Activated T-cell treated with anti-CD3 and anti-CD28 coated beads, Interleukin-2, amount 50 U/mL, for 24 hours (primary cell): ENCODE results near the gene NKTR.

ENCODE experiments used
- DNase-seq: peaks from one replicate; pipeline ENCODE4 v3.0.0-alpha.2; 2020
- H3K27ac Mint-ChIP-seq: 2 replicates; pipeline ENCODE4 v1.8.0; 2020; ENCODE audit warnings: mild to moderate bottlenecking, mixed read lengths
- H3K27me3 Mint-ChIP-seq: 2 replicates; pipeline ENCODE4 v1.8.0; 2020; ENCODE audit warnings: mixed read lengths
- H3K36me3 Mint-ChIP-seq: 2 replicates; pipeline ENCODE4 v1.8.0; 2020; ENCODE audit warnings: low read depth, mixed read lengths
- H3K4me1 Mint-ChIP-seq: 2 replicates; pipeline ENCODE4 v1.8.0; 2020; ENCODE audit warnings: low read depth, mixed read lengths
- H3K4me3 Mint-ChIP-seq: 2 replicates; pipeline ENCODE4 v1.8.0; 2020; ENCODE audit warnings: mild to moderate bottlenecking, moderate library complexity, mixed read lengths
- H3K9me3 Mint-ChIP-seq: 2 replicates; pipeline ENCODE4 v1.8.0; 2020; ENCODE audit warnings: mixed read lengths

NKTR gene

GRCh38 chr3:42683875-42684598, 83.6 kb downstream of the NKTR start:
- H3K27me3 Mint-ChIP-seq: peaks cover 37% of the 10 kb centered on the region
- peak; percentile 49 for DNase-seq
- peaks cover 1% of the 10 kb centered on the region for H3K9me3 Mint-ChIP-seq
- H3K4me1 Mint-ChIP-seq: peaks cover 21% of the 10 kb centered on the region
- no peak overlapping the region for H3K27ac Mint-ChIP-seq
- H3K36me3 Mint-ChIP-seq: no peaks in the 10 kb centered on the region
- H3K4me3 Mint-ChIP-seq: no peak overlapping the region

DNA sequence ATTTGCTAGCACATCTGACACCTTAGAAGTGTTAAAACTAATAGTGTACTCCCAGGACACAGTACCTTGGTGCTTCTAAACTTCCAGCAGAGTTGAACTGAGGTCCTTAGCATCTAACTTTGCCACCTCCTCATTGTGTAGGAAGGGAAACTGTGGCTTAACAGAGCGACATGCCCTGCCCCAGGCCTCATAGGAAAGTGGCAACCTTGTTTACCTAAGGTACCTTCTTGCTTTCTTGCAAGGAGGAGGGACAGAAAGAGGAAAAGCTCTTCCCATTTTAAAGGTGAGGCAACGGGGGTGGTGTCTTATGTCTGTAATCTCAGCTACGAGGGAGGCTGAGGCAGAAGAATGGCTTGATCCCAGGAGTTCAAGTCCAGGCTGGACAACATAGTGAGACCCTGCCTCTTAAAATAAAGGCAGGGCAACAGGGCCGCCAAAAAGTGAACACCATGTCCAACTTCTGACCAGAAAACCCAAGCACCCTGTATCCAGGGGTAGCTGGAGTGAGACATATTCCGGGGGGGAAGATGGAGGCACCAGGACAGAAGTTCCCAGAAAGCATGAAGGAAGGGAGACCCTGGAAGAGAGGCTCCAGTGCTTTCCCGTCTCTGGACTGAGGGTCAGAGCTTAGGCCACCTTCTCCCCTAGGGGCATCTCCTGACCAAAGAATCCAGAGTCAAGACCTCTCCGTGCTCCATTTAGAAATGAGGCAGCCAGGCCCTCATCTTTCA, 84.3 kb downstream of the NKTR start:
- DNase-seq: no peak
- Mint-ChIP-seq H3K27me3 (peaks cover 37% of the 10 kb centered on the region), H3K4me1 (peaks cover 16% of the 10 kb centered on the region), H3K4me3 (no peak overlapping the region), H3K9me3 (no peaks in the 10 kb centered on the region), H3K27ac (no peak overlapping the region), H3K36me3 (no peaks in the 10 kb centered on the region)

DNA sequence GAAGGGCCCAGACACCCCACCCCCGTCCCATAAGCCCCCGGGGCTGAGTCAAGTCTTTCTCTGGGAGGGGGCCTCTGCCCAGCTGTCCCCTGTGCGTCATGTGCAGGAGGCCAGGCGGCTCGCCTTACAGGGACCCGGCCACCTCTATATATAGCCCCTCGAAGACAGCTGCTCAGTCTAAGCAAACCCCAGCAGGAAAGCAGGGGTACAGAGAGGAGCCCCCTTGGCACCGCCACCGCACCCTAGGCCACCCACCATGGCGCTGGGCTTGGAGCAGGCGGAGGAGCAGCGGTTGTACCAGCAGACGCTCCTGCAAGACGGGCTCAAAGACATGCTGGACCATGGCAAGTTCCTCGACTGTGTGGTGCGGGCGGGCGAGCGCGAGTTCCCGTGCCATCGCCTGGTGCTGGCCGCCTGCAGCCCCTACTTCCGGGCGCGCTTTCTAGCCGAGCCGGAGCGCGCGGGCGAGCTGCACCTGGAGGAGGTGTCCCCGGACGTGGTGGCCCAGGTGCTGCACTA, 84.9 kb downstream of the NKTR start, which contains the start of gene KLHL40:
KLHL40 (plus strand) TSS at position 175 of the 519 bp plus-strand sequence; CDS start at position 257, 82 bp downstream.
- no peak within 1 kb of the TSS for H3K27ac Mint-ChIP-seq

DNA sequence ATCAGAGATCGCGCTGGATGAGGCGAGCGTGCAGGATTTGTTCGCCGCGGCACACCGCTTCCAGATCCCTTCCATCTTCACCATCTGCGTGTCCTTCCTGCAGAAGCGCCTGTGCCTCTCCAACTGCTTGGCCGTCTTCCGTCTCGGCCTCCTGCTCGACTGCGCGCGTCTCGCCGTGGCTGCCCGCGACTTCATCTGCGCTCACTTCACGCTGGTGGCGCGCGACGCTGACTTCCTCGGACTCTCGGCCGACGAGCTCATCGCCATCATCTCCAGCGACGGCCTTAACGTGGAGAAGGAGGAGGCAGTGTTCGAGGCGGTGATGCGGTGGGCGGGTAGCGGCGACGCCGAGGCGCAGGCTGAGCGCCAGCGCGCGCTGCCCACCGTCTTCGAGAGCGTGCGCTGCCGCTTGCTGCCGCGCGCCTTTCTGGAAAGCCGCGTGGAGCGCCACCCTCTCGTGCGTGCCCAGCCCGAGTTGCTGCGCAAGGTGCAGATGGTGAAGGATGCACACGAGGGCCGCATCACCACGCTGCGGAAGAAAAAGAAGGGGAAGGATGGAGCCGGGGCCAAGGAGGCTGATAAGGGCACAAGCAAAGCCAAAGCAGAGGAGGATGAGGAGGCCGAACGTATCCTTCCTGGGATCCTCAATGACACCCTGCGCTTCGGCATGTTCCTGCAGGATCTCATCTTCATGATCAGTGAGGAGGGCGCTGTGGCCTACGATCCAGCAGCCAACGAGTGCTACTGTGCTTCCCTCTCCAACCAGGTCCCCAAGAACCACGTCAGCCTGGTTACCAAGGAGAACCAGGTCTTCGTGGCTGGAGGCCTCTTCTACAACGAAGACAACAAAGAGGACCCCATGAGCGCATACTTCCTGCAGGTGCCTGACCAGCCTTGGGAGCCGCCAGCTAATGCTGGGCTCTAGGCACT, 85.7 kb downstream of the NKTR start:
- Mint-ChIP-seq H3K27me3 (peaks cover 37% of the 10 kb centered on the region), H3K27ac (no peak overlapping the region), H3K4me1 (peaks cover 10% of the 10 kb centered on the region), H3K9me3 (no peaks in the 10 kb centered on the region), H3K36me3 (no peaks in the 10 kb centered on the region), H3K4me3 (peak overlapping the region; percentile 43)
- DNase-seq: no peak

More for the DNA sequence above, 84.9 kb downstream of the NKTR start, which contains the start of gene KLHL40:
- H3K27me3 Mint-ChIP-seq: peaks cover 37% of the 10 kb centered on the region
- peak within 1 kb of the TSS; percentile 43 for H3K4me3 Mint-ChIP-seq
- no peaks in the 10 kb centered on the region for H3K9me3 Mint-ChIP-seq
- no peak for DNase-seq
- H3K4me1 Mint-ChIP-seq: peaks cover 10% of the 10 kb centered on the region
- H3K36me3 Mint-ChIP-seq: no peaks in the 10 kb centered on the region

DNA sequence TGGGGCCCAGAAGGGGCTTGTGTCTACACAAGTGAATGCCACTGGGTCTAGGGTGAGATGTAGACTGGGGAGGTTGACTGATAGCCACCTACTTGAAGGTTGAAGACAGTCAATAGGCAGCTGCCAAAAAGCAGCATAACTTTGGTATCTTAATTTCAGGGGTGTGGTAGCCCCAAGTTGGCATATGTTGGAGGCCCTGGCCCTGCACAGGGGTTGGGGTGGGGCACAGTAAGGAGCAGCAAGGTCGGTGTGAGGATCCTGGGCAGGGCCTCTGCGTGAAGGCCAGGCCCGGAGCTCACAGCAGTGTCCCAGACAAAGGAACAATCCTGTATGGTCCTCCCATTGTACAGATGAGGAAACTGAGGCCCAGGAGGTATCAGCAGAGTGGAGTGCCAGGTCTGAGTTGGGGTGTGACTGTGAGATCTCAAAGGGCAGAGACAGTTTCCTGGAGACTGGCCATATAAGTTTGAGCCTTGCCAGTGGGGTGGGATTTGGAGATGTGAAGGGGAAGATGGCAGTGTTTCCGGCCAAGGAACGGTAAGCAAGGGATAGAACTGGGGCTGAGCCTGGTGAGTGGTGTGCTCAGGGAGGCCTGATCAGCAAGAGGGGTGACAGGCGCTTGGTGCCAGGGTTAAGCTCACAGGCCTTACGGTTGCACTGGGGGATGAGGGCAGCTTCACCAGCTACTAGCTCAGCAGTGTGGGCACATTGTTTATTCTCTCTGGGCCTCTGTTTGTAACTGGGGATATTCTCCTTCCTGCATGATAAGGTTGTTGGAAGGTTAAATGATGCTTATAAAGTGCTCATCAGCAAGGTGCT, 86.6 kb downstream of the NKTR start:
- Mint-ChIP-seq H3K27me3 (peaks cover 34% of the 10 kb centered on the region), H3K27ac (no peak overlapping the region), H3K9me3 (no peaks in the 10 kb centered on the region), H3K4me3 (no peak overlapping the region), H3K4me1 (peaks cover 10% of the 10 kb centered on the region), H3K36me3 (no peaks in the 10 kb centered on the region)
- no peak for DNase-seq

- no peaks in the 10 kb centered on the region for H3K9me3 Mint-ChIP-seq
- peaks cover 10% of the 10 kb centered on the region for H3K4me1 Mint-ChIP-seq
- no peak overlapping the region for H3K4me3 Mint-ChIP-seq
- no peaks in the 10 kb centered on the region for H3K36me3 Mint-ChIP-seq
- peaks cover 29% of the 10 kb centered on the region for H3K27me3 Mint-ChIP-seq
- no peak overlapping the region for H3K27ac Mint-ChIP-seq
- DNase-seq: no peak
These were observed 87.5 kb downstream of the NKTR start for GRCh38 chr3:42688016-42688415.

DNA sequence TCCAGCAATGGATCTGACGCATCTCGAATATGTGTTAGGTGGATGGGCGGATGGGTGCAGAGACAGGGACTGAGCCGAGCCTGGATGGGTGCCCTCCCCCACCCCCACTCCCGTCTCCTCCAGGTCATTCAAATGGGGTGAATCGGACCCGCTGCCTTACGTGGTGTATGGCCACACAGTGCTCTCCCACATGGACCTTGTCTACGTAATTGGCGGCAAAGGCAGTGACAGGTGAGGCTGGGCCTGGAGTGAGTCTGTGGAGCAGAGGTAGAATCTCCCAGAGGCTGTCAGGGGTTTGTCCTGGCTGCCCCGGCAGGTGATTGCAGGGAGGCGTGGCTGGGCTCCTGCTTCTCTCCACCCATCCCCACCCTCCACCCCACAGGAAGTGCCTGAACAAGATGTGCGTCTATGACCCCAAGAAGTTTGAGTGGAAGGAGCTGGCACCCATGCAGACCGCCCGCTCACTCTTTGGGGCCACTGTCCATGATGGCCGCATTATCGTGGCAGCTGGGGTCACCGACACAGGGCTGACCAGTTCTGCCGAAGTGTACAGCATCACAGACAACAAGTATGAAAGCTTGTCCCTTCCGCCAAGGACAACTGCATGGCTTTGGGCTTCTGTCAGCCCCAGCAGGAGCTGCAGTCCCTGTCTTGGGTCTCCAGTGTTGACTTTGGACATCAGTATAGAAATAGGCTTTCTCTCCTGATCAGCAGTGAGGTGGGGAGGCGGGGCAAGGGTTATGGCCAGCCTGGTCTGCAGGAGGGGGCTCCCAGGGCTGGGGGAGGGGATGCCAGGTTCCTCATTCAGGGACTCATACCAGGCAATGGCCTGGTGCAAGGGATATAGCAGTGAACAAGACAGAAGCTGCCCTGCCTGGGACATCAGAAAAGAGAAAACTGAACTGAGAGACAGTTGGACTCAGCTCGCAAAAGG, 88.3 kb downstream of the NKTR start:
- H3K36me3 Mint-ChIP-seq: no peaks in the 10 kb centered on the region
- H3K4me1 Mint-ChIP-seq: peaks cover 10% of the 10 kb centered on the region
- no peak overlapping the region for H3K27ac Mint-ChIP-seq
- H3K9me3 Mint-ChIP-seq: no peaks in the 10 kb centered on the region
- peaks cover 28% of the 10 kb centered on the region for H3K27me3 Mint-ChIP-seq
- H3K4me3 Mint-ChIP-seq: no peak overlapping the region
- DNase-seq: no peak

- DNase-seq: no peak
- H3K27ac Mint-ChIP-seq: no peak overlapping the region
- H3K27me3 Mint-ChIP-seq: peaks cover 26% of the 10 kb centered on the region
- no peaks in the 10 kb centered on the region for H3K36me3 Mint-ChIP-seq
- peaks cover 6% of the 10 kb centered on the region for H3K4me1 Mint-ChIP-seq
- no peak overlapping the region for H3K4me3 Mint-ChIP-seq
- no peaks in the 10 kb centered on the region for H3K9me3 Mint-ChIP-seq
These were observed 89.0 kb downstream of the NKTR start for GRCh38 chr3:42689421-42690014.

DNA sequence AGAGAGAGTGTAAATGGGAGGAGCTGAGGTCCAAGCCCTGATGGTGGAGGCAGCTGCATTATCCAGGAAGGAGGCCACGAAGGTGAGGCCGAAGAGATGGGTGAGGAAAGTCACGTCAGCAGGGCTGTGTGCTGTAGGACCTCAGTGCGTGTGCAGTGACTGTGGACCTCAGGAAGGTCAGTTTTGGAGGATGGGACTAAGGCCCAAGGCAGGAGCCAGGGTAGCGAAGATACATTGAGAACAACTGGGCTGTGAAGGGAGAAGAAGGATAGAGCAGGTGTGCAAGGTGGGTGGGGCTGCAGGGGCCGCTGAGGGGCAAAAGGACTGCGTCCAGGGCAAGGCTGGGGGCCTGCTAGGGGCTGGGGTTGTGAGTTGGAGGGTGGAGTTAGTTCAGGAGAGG, 89.7 kb downstream of the NKTR start:
- Mint-ChIP-seq H3K4me3 (no peak overlapping the region), H3K27ac (no peak overlapping the region), H3K9me3 (no peaks in the 10 kb centered on the region), H3K4me1 (peaks cover 3% of the 10 kb centered on the region), H3K36me3 (no peaks in the 10 kb centered on the region), H3K27me3 (peaks cover 20% of the 10 kb centered on the region)
- DNase-seq: peak; percentile 13

- DNase-seq: peak; percentile 20
- Mint-ChIP-seq H3K4me1 (no peaks in the 10 kb centered on the region), H3K27me3 (peaks cover 13% of the 10 kb centered on the region), H3K27ac (no peak overlapping the region), H3K36me3 (no peaks in the 10 kb centered on the region), H3K4me3 (no peak overlapping the region), H3K9me3 (no peaks in the 10 kb centered on the region)
These were observed 90.5 kb downstream of the NKTR start for GRCh38 chr3:42690766-42691680.

DNA sequence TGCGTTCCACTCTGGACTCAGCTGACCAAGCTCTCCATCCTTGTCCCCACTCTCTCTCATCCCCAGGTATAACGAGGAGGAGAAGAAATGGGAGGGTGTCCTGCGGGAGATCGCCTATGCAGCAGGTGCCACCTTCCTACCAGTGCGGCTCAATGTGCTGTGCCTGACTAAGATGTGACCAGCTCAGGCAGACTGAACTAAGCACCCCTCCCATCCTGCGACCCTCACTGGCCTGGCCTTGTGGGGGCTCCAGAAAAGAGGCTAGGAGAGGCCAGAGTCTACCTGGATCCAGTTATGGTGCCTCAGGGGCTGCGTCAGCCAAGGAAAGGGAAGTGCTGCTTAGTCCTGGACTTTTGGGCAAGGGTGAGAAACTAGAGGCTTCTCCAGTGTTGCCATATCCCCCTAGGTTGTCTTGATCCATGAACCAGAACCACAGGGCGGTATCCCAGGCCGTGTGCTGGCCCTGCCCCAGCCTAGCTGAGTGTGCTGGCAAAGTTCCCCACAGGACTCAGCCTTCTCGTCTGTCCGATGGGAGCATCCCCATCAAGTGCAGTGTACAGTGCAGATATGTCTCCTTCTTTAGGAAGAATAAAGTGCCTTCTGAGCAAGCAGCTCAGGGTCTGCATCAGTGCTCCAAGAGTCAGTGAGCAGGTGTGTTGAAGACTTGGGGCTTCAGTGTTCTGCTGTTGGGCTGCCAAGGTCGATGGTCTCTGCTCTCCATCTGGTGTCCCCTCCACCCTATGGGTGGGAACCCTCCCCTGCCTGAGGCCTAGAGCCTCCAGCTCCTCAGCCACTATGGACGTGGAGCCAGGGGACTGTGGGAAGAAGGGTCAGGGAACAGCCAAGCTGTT, 91.6 kb downstream of the NKTR start:
- Mint-ChIP-seq H3K27ac (no peak overlapping the region), H3K9me3 (no peaks in the 10 kb centered on the region), H3K36me3 (no peaks in the 10 kb centered on the region), H3K4me3 (no peak overlapping the region), H3K4me1 (no peaks in the 10 kb centered on the region), H3K27me3 (peaks cover 3% of the 10 kb centered on the region)
- no peak for DNase-seq
